Hippocampal formation (tissue), 2 donors: ENCODE data around the gene DAB1.
A peak's percentile ranks its signal among the peaks of the same experiment; 100 is the strongest.

Experiments used
- DNase-seq, 2 donors: peaks; one replicate each; lab custom pipeline; 2025; lab: John Stamatoyannopoulos, UW

Gene DAB1

GRCh38 chr1:57316291-57316690 lies 107.6 kb downstream of the DAB1 start:
- DNase-seq: no peak

- DNase-seq: peak in 1 of 2 donors; percentile 40
These were observed 111.0 kb downstream of the DAB1 start for GRCh38 chr1:57312869-57313268.

GRCh38 chr1:57311411-57311810 lies 112.4 kb downstream of the DAB1 start:
- no peak for DNase-seq

GRCh38 chr1:57311006-57311405 lies 112.9 kb downstream of the DAB1 start:
- DNase-seq: no peak

GRCh38 chr1:57309630-57310029 lies 114.2 kb downstream of the DAB1 start:
- DNase-seq: no peak

- no peak for DNase-seq
These were observed 116.3 kb downstream of the DAB1 start for GRCh38 chr1:57307392-57308170.

- no peak for DNase-seq
These were observed 119.3 kb downstream of the DAB1 start for GRCh38 chr1:57304591-57304990.

GRCh38 chr1:57302812-57303596 lies 120.9 kb downstream of the DAB1 start:
- no peak for DNase-seq

- no peak for DNase-seq
These were observed 123.7 kb downstream of the DAB1 start for GRCh38 chr1:57300186-57300585.

GRCh38 chr1:57296726-57297250 lies 127.1 kb downstream of the DAB1 start:
- DNase-seq: no peak

- no peak for DNase-seq
These were observed 128.5 kb downstream of the DAB1 start for GRCh38 chr1:57295326-57295725.

GRCh38 chr1:57294177-57294576 lies 129.7 kb downstream of the DAB1 start:
- no peak for DNase-seq

GRCh38 chr1:57293214-57293613 lies 130.6 kb downstream of the DAB1 start:
- no peak for DNase-seq

GRCh38 chr1:57289781-57290180 lies 134.1 kb downstream of the DAB1 start:
- DNase-seq: no peak

- DNase-seq: no peak
These were observed 137.9 kb downstream of the DAB1 start for GRCh38 chr1:57285992-57286391.

GRCh38 chr1:57282411-57282810 lies 141.4 kb downstream of the DAB1 start:
- no peak for DNase-seq

GRCh38 chr1:57281324-57281723 lies 142.5 kb downstream of the DAB1 start:
- no peak for DNase-seq

GRCh38 chr1:57279909-57280666 lies 143.8 kb downstream of the DAB1 start:
- DNase-seq: no peak

GRCh38 chr1:57278558-57278957 lies 145.3 kb downstream of the DAB1 start:
- DNase-seq: no peak

GRCh38 chr1:57277681-57278080 lies 146.2 kb downstream of the DAB1 start:
- DNase-seq: no peak

- no peak for DNase-seq
These were observed 146.9 kb downstream of the DAB1 start for GRCh38 chr1:57276918-57277317.

GRCh38 chr1:57272601-57273000 lies 151.3 kb downstream of the DAB1 start:
- DNase-seq: no peak
